ENCODE results near the gene MTHFSD. TPM values are rescaled to one million over a fixed set of nuclear protein-coding genes. Genes with fewer than 3 reads are reported as not detected.

The MTHFSD gene
- total RNA-seq, 2 experiments from 2014 or later = 22.8 to 25.9 TPM

DNA sequence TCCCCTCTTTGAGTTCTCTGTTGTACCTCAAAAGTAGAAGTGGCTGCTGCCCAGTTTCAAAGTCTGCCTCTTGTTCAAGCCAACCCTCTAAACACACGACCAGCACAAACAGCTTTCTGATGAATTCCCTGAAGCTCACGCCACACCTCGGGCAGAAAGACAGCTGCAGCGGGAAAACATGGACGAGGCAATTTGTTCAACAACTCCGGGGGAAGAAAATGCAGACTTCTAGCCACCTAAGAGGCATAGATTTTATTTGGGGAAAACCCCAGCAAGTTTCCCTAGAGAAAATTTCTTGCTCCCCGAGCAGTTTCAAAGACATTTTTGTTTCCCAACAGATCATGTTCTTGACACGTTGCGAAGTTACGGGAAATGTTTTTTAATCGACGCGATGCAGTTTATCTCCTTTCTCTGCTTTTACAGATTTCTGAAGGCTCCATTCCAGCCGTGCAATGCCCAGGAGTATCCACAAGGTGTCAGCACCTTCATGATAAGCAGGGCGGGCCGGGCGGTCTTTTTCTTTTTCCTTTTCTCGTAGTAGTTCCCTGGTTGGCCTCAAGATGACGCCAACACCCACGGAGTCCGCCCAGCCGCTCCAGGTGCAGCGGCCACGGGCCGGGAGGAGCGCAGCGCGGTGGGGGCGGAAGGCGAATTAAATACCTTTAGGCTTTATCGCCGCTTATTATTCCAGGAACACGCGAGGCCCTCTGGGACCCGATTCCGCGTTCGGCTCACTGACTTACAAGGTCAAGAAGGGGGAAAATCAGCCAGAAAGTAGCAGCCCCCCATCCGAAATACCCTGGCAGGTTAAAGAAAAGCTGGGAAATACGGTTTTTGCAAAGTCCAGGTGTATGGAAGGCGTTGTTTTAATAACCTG, 8.7 kb upstream of the MTHFSD start:
- Mint-ChIP-seq H3K4me3 (peak overlapping the region; percentile 6), H3K27me3 (ENCODE audit: low read depth) (peaks cover 38% of the 10 kb centered on the region), H3K4me1 (ENCODE audit: low read depth) (peaks cover 10% of the 10 kb centered on the region), H3K27ac (no peak overlapping the region), H3K36me3 (ENCODE audit: low read depth) (no peaks in the 10 kb centered on the region), H3K9me3 (ENCODE audit: insufficient read depth) (no peaks in the 10 kb centered on the region)
- ChIA-PET CTCF (interaction anchor here (0.8 to 2.9 kb wide), 16 partner anchors 9 to 819 kb away, joined by 3 to 43 read pairs (median 5); no protein-coding TSS in a partner anchor), POLR2A (no interaction called here)
- ATAC-seq (peak; percentile 79), DNase-seq (peak; percentile 92)

DNA sequence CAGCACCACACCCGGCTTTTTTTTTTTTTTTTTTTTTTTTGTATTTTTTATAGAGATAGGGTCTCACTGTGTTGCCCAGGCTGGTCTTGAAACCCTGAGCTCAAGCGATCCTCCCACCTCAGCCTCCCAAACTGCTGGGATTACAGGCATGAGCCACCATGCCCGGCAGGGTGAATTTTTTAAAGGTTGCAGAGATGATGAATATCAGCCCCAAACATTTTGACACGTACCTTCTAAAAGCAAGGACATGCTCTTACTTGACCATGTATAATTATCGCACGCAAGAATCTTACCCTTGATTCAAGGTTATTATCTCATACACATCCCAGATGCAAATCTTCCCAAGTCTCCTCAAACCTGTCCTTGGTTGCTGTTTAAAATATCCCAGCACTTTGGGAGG, 7.3 kb upstream of the MTHFSD start:
- Mint-ChIP-seq H3K27me3 (ENCODE audit: low read depth) (peaks cover 33% of the 10 kb centered on the region), H3K36me3 (ENCODE audit: low read depth) (no peaks in the 10 kb centered on the region), H3K27ac (no peak overlapping the region), H3K4me1 (ENCODE audit: low read depth) (peaks cover 10% of the 10 kb centered on the region), H3K4me3 (no peak overlapping the region), H3K9me3 (ENCODE audit: insufficient read depth) (no peaks in the 10 kb centered on the region)
- DNase-seq (no peak), ATAC-seq (no peak)
- ChIA-PET POLR2A (no interaction called here), CTCF (interaction anchor here (0.8 to 2.9 kb wide), 3 partner anchors 312 to 820 kb away, joined by 3 to 43 read pairs (median 8); no protein-coding TSS in a partner anchor)

DNA sequence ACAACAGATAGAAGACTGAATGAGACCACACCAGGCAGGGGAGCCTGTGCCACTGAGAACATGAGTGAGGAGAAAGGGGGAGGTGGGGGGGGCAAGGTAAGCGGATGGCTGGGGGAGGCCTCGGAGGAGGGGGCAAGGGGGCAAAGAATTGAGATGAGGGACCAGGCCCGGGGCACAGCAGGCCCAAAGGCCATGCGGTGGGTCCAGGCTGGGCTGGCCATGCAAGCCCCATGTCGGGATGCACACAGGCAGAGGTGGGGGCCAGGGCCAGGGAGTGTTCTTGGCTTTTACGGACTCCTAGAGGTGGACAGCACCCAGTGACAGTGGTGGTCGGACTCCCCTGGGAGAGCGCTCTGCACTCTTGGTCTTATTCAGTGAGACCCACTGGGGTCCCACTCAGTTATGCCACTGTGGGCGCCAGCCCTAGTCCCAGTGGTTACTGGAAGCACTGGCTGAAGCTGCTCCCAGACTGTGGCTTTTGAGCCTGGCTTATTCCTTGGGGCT, 4.8 kb upstream of the MTHFSD start:
- no peak for ATAC-seq
- ChIA-PET POLR2A (no interaction called here), CTCF (no interaction called here)
- H3K36me3 Mint-ChIP-seq (ENCODE audit: low read depth) = peaks cover 2% of the 10 kb centered on the region
- no peak overlapping the region for H3K27ac Mint-ChIP-seq
- H3K27me3 Mint-ChIP-seq (ENCODE audit: low read depth) = peaks cover 18% of the 10 kb centered on the region
- peaks cover 12% of the 10 kb centered on the region for H3K4me1 Mint-ChIP-seq (ENCODE audit: low read depth)
- no peaks in the 10 kb centered on the region for H3K9me3 Mint-ChIP-seq (ENCODE audit: insufficient read depth)
- no peak overlapping the region for H3K4me3 Mint-ChIP-seq
- no peak for DNase-seq

DNA sequence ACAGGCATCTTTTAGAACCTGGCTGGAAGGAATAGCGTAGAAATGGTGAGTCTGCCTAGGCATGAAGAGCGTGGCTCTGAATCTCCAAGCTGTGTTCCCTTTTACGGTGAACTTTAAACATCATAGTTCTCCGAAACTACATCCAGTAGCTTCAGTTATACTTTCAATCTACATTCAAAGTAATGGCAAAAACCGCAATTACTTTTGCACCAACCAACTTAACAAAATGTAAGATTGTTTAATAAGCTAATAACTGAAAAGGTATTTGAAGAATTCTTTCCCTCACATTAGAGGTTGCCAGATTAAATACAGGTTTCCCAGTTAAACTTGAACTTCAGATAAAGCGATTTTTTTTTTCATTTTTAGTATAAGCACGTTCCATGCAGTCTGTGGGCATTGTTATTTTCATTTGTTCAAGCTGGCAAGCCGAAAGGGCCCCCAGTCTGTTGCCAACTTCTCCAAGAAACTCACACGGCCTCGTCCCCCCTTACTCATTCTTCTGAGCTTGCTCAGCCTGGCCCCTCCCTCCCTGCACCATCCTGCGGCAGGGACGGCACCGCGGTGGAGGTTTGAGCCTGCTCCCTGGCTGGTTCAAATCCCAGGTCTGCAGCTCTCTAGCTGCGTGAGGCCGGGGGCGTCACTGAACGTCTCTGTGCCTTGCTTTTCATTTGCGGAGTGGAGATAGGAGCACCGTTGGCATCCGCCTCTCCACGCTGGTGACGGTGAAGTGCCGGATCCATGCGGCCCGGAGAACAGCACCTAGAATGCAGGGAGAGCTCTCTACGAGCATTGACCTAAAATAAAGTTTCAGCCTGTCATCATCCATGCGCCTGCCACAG, 3.5 kb upstream of the MTHFSD start:
- Mint-ChIP-seq H3K9me3 (ENCODE audit: insufficient read depth) (no peaks in the 10 kb centered on the region), H3K27me3 (ENCODE audit: low read depth) (peaks cover 5% of the 10 kb centered on the region), H3K4me3 (no peak overlapping the region), H3K4me1 (ENCODE audit: low read depth) (peaks cover 17% of the 10 kb centered on the region), H3K36me3 (ENCODE audit: low read depth) (peaks cover 9% of the 10 kb centered on the region), H3K27ac (no peak overlapping the region)
- ChIA-PET CTCF (interaction anchor here (0.6 to 1.3 kb wide), 2 partner anchors 504 to 858 kb away, joined by 3 to 5 read pairs; no protein-coding TSS in a partner anchor), POLR2A (interaction anchor here (0.7 kb wide), 1 partner anchor 357 kb away, joined by 3 read pairs; no protein-coding TSS in a partner anchor)
- ATAC-seq (no peak), DNase-seq (no peak)

DNA sequence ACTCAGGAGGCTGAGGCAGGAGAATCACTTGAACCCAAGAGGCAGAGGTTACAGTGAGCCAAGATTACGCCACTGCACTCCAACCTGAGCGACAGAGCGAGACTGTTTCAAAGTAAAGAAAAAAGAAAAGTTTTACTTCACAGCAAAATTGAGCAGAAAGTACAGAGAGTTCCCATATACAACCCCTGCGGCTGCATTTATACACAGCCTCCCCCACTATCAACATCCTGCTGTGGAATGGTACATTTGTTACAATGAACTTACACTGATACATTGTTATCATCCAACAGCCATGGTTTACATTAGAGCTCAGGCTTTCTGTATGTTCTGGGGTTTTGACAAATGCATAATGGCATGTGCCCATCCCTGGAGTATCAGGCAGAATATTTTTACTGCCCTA, 2.6 kb upstream of the MTHFSD start:
- Mint-ChIP-seq H3K4me3 (no peak overlapping the region), H3K36me3 (ENCODE audit: low read depth) (peaks cover 12% of the 10 kb centered on the region), H3K4me1 (ENCODE audit: low read depth) (peaks cover 14% of the 10 kb centered on the region), H3K27me3 (ENCODE audit: low read depth) (peaks cover 5% of the 10 kb centered on the region), H3K27ac (no peak overlapping the region), H3K9me3 (ENCODE audit: insufficient read depth) (no peaks in the 10 kb centered on the region)
- ChIA-PET POLR2A (no interaction called here), CTCF (no interaction called here)
- DNase-seq = no peak
- no peak for ATAC-seq

DNA sequence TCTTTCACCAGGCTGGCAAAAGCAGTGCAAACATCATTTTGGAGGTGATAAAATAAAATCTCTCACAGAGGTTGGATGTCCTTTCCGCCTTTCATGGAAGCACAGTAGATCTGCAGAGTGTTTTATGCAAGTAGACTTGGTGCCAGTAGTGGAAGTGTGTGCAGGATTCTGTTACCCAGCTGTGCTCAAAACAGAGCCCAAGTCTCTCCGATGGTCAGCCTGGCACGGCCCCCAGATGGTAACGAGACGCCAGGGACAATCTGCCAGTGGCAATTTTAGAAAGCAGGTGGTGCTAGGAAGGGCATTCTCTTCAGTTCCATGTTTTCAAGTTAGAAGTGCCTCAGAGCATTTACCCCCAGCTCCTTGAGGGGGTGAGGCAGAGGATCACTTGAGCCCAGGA, 1.5 kb upstream of the MTHFSD start:
- CTCF ChIA-PET = no interaction called here
- DNase-seq (no peak), ATAC-seq (no peak)
- Mint-ChIP-seq H3K9me3 (ENCODE audit: insufficient read depth) (no peaks in the 10 kb centered on the region), H3K4me3 (no peak overlapping the region), H3K36me3 (ENCODE audit: low read depth) (peaks cover 14% of the 10 kb centered on the region), H3K27ac (no peak overlapping the region), H3K4me1 (ENCODE audit: low read depth) (peaks cover 14% of the 10 kb centered on the region), H3K27me3 (ENCODE audit: low read depth) (peaks cover 3% of the 10 kb centered on the region)
- POLR2A ChIA-PET = no interaction called here

DNA sequence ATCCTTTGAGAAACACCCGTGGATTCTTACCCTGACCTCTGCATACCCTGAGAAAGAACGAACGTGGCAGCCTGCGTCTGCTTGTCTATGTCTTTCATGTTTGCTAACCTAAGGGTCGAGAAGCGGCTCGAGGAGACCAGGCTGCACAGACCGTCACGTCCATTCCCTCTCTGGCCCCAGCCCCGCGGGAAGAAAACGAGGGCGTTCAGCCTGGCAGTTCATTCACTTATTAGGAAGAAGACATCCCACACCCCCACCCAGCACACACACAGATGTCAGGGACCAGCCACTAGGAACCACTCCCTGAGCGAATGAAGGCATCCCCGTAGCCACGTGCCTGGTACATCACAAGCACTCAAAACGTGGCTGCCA, 655 bp upstream of the MTHFSD start:
- DNase-seq = no peak
- no peaks in the 10 kb centered on the region for H3K27me3 Mint-ChIP-seq (ENCODE audit: low read depth)
- peaks cover 14% of the 10 kb centered on the region for H3K36me3 Mint-ChIP-seq (ENCODE audit: low read depth)
- ChIA-PET POLR2A (interaction anchor here (0.7 kb wide), 1 partner anchor 15 kb away, joined by 4 read pairs; no protein-coding TSS in a partner anchor), CTCF (interaction anchor here (0.6 kb wide), 1 partner anchor 35 kb away, joined by 5 read pairs; no protein-coding TSS in a partner anchor)
- no peaks in the 10 kb centered on the region for H3K9me3 Mint-ChIP-seq (ENCODE audit: insufficient read depth)
- ATAC-seq = no peak
- peak overlapping the region; percentile 92 for H3K4me3 Mint-ChIP-seq
- peak overlapping the region; percentile 98 for H3K27ac Mint-ChIP-seq
- H3K4me1 Mint-ChIP-seq (ENCODE audit: low read depth) = peaks cover 14% of the 10 kb centered on the region

DNA sequence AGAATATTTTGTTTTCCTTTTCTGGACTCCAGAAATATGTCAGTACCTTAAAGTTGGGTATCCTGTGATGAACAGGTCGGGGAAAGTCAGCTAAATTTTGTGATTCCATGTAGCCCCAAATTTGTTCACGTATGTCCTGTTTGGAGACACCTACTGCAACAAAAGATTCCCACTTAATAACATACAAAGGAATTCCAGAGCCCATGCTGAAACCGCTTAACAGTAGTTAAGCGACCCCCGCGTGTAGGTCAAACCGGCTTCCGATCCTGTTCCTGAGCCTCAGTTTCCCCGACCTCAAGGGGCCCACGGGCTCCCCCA, 477 bp downstream of the MTHFSD start:
- DNase-seq (no peak), ATAC-seq (peak; percentile 2)
- H3K27ac Mint-ChIP-seq = peak overlapping the region; percentile 98
- peaks cover 14% of the 10 kb centered on the region for H3K4me1 Mint-ChIP-seq (ENCODE audit: low read depth)
- POLR2A ChIA-PET = no interaction called here
- CTCF ChIA-PET = interaction anchor here (0.8 to 1.6 kb wide), 3 partner anchors 10 to 1815 kb away, joined by 3 read pairs; no protein-coding TSS in a partner anchor
- H3K4me3 Mint-ChIP-seq = peak overlapping the region; percentile 92
- H3K36me3 Mint-ChIP-seq (ENCODE audit: low read depth) = peaks cover 15% of the 10 kb centered on the region
- H3K9me3 Mint-ChIP-seq (ENCODE audit: insufficient read depth) = no peaks in the 10 kb centered on the region
- H3K27me3 Mint-ChIP-seq (ENCODE audit: low read depth) = no peaks in the 10 kb centered on the region

DNA sequence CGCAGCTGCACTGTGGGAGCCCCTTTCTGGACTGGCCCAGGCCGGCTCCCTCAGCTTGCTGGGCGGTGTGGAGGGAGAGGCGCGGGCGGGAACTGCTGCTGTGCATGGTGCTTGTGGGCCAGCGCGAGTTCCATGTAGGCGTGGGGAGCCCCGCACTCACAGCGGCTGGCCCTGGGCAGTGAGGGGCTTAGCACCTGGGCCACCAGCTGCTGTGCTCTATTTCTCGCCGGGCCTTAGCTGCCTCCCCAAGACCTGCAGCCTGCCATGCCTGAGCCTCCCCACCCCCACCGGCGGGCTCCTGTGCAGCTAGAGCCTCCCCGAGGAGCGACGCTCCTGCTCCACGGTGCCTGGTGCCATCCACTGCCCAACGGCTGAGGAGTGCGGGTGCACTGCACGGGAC, 1.7 kb downstream of the MTHFSD start:
- no peak for DNase-seq
- H3K36me3 Mint-ChIP-seq (ENCODE audit: low read depth) = peaks cover 15% of the 10 kb centered on the region
- no peaks in the 10 kb centered on the region for H3K9me3 Mint-ChIP-seq (ENCODE audit: insufficient read depth)
- ATAC-seq = no peak
- ChIA-PET CTCF (interaction anchor here (1.6 kb wide), 1 partner anchor 11 kb away, joined by 3 read pairs; no protein-coding TSS in a partner anchor), POLR2A (no interaction called here)
- H3K4me3 Mint-ChIP-seq = peak overlapping the region; percentile 92
- peaks cover 20% of the 10 kb centered on the region for H3K4me1 Mint-ChIP-seq (ENCODE audit: low read depth)
- H3K27ac Mint-ChIP-seq = no peak overlapping the region
- H3K27me3 Mint-ChIP-seq (ENCODE audit: low read depth) = no peaks in the 10 kb centered on the region

DNA sequence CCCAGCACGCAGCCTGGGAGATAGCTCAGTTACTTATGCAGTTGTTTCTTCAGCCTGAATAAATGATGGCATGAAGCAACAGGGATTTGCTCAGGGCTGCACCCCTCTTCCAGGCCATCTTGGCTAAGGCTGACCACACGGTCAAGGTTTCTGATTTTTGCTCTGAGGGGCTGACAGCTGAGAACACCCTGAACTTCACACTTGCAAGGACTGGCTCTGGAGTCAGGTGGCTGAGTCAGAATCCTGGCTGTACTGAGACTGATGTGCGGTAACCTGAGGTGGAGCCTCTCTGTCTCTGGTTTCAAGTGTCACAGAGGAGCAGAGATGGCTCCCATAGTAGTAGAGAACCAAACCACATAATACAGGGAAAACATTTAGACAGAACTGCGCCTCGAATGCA, 4.8 kb downstream of the MTHFSD start:
- no peaks in the 10 kb centered on the region for H3K27me3 Mint-ChIP-seq (ENCODE audit: low read depth)
- peaks cover 20% of the 10 kb centered on the region for H3K36me3 Mint-ChIP-seq (ENCODE audit: low read depth)
- peaks cover 20% of the 10 kb centered on the region for H3K4me1 Mint-ChIP-seq (ENCODE audit: low read depth)
- H3K4me3 Mint-ChIP-seq = no peak overlapping the region
- ChIA-PET CTCF (interaction anchor here (2.1 kb wide), 1 partner anchor 14 kb away, joined by 7 read pairs; no protein-coding TSS in a partner anchor), POLR2A (no interaction called here)
- H3K9me3 Mint-ChIP-seq (ENCODE audit: insufficient read depth) = no peaks in the 10 kb centered on the region
- ATAC-seq = no peak
- no peak for DNase-seq
- H3K27ac Mint-ChIP-seq = no peak overlapping the region

DNA sequence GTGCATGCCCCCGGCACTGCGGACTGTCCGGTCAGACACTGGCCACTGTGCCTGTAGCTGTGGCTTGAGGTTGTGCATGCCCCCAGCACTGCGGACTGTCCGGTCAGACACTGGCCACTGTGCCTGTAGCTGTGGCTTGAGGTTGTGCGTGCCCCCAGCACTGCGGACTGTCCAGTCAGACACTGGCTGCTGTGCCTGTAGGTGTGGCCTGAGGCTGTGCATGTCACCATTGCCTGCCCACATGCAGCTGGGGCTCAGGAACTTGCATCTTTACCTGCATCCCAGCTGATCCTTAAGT, 5.2 kb downstream of the MTHFSD start:
- DNase-seq (no peak), ATAC-seq (no peak)
- ChIA-PET POLR2A (no interaction called here), CTCF (interaction anchor here (2.1 kb wide), 1 partner anchor 15 kb away, joined by 7 read pairs; no protein-coding TSS in a partner anchor)
- H3K27ac Mint-ChIP-seq = no peak overlapping the region
- peaks cover 17% of the 10 kb centered on the region for H3K4me1 Mint-ChIP-seq (ENCODE audit: low read depth)
- peaks cover 21% of the 10 kb centered on the region for H3K36me3 Mint-ChIP-seq (ENCODE audit: low read depth)
- H3K4me3 Mint-ChIP-seq = no peak overlapping the region
- H3K9me3 Mint-ChIP-seq (ENCODE audit: insufficient read depth) = no peaks in the 10 kb centered on the region
- no peaks in the 10 kb centered on the region for H3K27me3 Mint-ChIP-seq (ENCODE audit: low read depth)
